GM19324 (cell line): Measurements from ENCODE around the gene CLMP.

Experiments used
- ATAC-seq: cut with Tn5 transposase; IDR thresholded peaks from one replicate; pipeline ENCODE4 v1.9.1; 2021; ENCODE audit warnings: mild to moderate bottlenecking, moderate library complexity; ENCODE audit not compliant: unreplicated experiment, low FRiP score

Gene CLMP

DNA sequence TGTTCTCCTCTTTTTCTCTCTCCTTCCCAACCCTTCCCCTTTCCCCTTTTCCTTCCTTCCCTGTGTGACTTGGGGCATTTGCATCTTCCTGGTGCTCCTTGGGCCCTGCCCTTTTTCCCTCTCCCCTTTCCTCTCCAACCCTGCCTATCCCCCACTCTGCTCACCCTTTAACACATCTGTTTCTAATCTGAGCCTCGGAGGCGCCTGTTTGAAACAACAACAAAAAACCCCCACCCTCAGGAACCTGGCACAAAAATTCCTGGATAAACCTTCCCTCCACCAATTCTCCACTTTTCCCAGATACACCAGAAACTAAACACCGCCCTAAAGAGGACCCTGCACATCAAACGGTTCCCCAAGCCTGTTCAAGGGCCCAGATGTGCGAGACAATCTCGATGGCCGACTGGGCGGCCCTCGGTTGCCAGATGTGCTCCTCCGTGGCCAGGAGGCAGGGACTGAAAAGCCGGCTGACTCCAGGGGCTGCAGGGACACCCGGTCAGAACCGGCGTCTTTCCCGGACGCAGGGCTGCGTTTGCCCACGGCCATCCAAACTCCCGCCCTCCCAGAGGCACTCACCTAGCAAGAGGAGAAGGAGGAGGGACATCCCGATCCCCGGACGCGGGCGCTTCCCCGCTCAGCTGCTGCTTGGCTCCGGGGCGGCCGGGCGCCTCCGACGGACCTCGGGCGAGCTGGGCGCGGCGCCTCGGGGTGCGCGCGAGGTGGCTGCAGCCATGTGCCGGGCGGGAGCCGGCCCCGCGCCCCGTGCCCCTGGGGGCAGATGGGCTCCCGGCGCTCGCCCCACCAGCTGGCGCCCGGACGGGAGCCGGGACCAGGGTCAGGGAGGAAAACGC lies 486 bp downstream of the CLMP start:
- no peak for ATAC-seq

DNA sequence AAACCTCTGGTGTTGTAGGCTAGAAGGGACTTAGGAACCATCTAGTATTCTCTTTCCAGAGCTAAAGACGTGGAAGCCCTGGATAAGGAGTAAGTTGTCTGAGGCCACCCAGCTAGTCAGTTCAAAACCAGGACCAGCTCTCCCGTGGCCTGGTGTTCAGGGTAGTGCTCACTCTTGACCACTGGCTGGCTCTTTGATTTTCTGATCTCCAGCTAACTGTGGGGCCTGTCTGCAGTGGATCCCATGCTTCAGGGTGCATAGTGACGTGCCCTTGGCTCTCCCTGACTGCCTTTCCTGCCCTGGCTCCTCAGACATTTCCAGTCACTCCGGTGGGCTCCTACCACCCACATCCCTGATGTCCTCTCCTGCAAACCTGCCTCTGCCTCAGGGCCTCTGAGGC lies 1.3 kb downstream of the CLMP start:
- no peak for ATAC-seq

DNA sequence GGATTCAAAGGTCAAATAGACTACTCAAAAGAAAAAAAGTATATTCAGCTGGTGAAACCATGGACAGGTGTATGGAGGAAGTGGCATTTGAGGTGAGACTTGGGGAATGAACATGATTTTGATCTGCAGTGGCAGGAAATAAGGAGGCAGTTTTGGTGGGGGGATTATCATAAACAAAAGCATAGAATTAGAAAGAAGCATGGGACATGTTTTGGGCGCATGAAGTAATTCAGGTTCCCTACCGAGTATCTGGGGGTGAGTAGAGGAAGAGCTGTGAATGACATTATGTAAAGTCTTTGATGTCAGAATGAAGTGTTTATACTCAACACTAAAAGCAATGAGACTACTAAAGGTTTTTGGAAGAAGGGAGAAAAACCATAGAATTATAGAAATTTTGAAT lies 3.1 kb downstream of the CLMP start:
- no peak for ATAC-seq

DNA sequence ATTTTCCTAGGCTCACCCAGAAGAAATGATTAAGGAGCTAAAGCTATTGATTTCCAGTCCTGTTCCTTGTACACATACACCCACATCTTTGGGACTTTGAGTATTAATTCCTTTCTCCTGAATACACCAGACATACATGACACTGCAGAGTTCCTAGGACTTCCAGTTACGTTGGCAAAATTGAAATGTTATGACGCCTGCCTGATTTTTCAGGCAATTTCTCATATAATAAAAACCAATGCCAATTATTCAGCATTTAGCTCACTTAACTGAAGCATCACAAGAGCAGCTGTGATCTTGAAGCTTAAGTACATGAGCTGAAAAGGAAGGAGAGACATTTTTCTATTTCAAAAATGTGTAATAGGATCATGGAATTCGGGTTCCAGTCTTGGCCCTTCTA lies 4.5 kb downstream of the CLMP start:
- ATAC-seq: no peak

DNA sequence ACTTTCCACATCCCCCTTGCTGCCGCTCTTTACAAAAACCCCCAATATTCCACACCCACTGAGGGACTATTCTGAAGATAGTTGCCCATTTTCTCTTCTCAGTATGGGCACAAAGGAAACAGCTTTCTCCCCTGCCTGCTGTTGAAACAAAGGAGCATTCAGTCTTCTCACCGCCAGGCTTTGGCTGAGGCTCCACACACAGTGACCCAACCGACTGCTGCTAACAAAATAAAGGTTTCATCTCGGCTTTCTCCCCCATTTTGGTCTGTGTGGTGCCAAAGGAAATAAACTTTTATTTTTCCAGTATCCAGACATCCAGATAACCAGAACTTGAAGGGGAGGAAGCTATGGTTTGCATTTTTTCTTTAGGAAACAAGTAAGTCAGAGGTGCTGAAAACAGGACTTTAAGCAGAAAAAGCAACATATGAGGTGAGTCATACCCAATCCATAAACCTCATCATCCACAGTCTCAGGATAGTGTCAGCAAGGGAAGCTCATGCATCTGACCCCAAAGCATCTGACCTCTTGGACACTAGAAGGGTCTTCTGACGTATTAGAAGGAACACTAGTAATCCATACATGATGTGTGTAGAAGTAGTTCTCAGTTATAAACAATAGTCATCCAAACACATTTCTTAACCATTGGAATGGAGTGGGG lies 6.4 kb downstream of the CLMP start:
- no peak for ATAC-seq

DNA sequence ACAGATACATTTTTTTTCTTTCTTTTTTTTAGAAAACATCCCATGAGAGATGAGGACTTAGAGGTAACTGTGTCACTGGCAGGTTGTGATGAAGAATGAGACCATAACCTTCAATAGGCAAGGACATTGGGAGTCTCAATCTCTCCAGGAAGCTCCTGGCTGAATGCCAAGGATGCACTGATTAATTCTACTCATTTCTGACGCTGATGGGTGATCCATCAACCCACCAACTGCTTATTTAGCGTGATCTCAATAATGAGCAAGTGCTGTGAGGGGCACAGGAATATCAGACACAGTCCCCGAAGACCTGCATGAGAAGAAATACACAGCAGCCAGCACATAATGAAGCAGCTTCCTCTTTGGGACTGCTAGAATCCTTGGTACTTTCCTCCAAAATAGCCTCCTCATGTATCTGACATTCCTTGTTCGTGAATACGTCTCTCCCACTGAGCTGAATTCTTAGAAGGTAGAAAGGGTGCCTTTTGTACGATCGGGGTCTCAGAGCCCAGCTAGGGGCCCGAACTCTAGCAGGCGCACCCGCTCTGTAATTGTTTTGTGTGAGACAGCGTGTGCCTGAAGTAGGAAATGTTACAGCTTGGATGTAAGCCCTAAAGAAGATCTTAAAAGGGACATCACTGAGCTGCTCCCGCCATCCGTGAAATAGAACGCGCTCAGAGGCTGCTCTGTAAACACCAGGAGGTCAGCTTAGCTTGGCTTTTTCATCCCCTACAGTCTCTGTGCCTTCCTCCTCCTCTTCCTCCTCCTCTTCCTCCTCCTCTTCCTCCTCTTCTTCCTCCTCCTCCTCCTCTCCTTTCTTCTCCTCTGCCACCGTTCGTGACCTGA lies 7.2 kb downstream of the CLMP start:
- ATAC-seq: no peak

DNA sequence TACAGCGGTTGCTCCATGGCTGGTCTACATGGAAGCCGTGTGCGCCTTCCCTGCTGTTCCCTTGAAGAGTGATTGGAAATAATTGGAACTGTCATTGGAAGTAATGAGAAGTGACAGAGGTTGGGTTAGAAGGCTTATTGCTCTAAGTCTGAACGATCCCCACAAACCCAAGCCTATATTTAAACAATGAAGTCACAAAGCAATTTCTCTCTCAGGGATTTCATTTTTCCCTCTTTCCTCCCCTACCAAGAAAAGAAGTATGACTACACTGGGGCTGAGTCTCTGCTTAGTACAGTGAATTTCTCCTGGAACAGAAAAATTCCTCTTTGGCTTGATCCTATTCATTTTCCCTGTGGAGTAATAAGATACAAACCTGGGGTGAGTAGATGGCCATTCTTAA lies 7.8 kb downstream of the CLMP start:
- no peak for ATAC-seq

DNA sequence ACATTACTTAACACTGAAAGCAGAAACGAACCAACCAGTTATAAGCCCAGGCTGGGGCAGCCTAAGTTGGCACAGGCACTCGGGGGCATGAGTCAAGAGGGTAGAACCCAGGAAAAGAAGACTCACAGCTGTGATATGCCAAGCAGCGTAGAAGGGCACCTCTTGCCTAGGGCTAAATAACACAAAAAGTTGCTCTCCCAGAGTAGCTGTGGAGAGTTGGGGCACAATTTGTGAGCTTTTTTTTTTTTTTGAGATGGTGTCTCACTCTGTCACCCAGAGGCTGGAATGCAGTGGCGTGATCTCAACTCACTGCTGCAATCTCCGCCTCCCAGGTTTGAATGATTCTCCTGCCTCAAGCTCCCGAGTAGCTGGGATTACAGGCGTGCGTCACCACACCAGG lies 8.8 kb downstream of the CLMP start:
- ATAC-seq: no peak

DNA sequence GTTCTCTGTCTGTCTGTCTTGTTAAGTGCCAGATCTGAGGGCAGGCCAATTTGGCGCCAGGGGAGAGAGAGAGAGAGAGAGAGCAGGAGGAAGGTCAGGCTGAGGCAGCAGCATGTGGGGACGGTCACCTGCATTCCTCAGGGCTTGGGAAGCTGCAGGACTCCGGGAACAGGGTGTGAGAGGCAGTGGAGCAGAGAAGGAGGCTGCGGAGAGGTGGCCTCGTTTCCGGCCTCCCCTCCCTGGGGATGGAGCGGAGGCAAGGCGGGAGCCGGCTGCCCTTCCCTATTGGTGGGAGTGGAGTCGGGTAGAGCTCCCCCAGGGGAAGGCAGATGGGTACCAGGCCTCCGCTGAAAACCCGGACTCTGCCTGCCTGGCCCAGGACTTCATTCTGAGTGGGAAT lies 9.7 kb downstream of the CLMP start:
- ATAC-seq: no peak

DNA sequence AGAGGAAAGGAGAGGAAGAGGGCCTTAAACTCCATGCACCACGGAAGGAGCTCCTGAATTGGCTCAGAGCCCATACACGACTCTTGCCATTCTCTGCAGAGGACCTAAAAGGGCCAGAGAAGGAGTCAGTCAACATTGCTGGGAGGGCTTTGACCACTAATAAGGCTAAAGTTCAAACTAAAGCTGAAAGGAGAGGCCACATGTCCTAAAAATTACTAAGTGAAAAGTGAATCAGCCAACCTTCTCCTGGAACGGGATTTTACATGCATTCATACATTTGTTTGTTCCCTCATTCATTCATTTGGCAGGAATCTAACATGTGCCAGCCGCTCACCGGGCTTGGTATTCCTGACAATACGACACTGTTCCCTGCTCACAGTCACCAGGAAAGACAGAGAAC lies 10.5 kb downstream of the CLMP start:
- no peak for ATAC-seq

DNA sequence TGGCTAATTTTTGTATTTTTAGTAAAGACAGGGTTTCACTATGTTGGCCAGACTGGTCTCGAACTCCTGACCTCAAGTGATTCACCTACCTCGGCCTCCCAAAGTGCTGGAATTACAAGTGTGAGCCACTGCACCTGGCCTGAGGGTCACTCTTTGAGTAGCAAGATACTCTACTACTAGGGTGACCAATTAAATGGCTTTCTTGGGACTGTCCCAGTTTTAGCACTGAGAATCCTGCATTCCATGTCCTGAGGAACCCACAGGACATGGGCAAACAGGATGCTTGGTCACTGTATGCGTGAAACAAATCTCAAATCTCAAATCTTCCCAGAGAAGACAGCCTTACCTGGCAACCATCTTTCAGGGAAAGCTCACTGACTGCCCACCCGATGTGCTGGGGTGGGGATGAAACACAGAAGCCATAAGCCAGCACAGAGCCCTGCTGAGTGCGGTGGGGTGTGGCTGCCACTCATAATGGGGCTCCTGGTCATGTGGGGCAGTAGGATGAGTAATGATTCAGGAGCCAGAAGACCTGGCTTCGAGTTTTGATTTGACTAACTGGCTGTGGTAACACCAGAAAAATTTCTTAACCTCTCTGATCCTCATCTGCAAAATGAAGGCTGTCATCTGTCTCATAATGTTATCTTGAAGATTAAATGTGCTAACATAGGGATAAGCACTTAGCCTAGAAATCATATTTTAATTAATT lies 11.5 kb downstream of the CLMP start:
- ATAC-seq: no peak

DNA sequence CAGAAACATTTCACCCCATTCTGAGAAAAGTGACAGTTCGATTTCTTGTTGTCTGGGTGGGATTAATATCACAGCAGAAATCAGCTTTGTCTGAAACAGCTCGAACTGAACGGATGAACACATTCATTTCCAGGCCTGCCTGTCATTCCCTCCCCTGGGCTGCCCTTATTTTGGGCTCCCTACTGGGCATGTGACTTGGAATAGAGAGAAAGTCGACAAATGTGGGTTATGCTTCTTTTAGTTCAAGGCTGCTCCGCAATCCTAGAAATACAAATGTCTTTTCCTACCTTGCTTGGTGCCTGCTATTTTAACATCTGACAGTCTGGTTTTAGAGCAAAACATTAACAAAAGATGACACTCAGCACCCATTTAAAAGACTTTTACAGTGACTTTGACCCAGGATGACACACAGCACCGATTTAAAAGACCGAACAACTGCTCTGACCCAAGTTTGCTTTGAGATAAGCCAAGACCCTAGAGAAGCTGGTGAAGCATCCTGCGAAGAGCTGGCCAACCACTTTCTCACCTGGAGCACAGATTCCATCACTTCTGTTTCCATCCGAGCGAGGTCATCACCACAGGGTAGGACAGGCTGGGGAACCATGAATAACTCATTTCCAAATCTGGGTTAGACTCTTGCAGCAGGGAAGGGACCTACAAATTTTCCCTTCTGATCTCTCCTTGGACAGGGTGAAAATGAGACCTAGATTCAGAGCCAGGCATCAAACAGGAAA lies 13.1 kb downstream of the CLMP start:
- ATAC-seq: no peak

DNA sequence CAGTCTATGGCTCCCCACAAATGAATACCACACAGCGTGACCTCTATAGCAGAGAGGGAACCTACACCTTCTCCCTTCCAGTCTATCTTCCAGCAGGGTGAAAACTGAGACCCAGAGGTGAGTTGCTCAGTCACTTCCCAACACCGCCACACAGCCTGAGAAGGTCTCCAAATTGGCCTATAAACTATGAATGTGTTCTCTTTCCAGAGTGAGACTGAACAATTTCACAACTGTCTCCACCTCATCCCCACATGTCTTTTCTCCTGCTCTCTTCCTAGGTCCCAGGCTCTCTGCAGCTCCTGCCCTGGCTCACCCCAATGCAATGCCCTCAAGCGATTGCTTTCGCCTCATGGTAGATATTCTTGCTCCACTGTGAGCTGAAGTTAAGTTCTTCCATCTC lies 14.0 kb downstream of the CLMP start:
- no peak for ATAC-seq

DNA sequence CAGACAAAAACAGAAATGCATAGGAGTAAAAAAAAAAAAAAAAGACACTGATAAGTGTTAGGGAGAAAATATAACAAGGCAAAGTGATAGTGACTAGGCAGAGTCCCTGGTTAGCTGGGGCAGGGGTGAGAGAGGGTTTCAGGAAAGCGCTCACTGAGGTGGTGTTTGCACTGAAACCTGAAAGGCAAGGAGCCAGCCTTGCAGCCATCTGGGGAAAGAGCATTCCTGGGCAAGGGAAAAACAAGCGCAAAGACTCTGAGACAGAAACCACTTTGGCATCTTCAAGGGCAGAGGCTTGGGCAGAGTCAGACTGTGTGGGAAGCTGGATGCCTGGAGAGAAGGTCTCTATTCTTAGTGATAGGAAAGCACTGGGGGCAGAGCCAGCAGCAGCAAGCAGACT lies 14.5 kb downstream of the CLMP start:
- no peak for ATAC-seq

DNA sequence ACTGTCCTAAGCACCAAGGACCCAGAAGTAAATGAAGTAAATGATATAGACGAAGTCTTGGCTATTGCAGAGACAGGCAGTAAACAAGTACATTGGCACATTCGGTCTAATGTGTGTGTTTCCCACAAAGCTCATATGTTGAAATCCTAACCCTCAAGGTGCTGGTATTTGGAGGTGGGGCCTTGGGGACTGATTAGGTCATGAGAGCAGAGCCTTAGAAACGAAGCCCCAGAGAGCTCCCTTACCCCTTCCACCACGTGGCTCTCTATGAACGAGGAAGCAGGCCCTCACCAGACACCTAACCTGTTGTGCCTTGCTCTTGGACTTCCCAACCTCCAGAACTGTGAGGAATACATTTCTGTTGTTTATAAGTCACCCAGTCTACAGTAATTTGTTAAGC lies 14.9 kb downstream of the CLMP start:
- no peak for ATAC-seq

DNA sequence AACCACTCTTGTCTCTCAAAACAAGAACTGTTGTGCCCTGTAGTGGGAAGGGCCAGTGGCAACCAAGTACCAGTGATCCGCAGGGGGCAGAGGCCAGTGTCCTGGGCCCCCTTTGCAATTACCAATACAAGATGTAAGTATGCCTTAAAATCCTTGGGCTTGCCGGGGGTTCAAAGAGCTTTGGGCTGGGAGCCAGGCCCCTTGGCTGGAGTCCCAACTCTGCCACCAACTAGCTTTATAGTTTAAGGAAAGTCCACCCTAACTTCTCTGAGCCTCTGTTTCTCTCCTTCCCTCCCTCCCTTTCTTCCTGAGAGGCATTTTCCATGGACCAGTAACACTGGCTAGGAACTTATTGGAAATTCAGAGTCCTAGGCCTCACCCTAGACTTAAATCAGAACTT lies 15.5 kb downstream of the CLMP start:
- ATAC-seq: no peak

DNA sequence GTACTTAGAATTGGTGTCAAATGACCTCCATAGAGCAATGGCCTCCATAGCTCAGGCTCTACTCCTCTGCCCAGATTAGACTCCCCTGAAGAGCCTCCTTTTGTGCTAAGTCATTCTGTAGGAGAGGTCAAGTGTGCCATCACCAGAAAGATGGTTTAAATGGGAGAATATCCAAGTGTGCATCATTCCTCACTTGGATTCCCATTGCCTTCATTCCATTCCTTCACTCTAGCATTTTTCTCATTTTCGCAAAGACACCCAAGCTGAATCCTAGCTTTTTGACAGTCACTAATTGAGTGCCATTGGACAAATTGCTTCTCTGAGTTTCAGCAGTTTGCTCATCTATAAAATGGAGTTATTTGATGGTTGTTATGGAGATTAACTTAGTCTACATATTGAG lies 16.9 kb downstream of the CLMP start:
- ATAC-seq: no peak

DNA sequence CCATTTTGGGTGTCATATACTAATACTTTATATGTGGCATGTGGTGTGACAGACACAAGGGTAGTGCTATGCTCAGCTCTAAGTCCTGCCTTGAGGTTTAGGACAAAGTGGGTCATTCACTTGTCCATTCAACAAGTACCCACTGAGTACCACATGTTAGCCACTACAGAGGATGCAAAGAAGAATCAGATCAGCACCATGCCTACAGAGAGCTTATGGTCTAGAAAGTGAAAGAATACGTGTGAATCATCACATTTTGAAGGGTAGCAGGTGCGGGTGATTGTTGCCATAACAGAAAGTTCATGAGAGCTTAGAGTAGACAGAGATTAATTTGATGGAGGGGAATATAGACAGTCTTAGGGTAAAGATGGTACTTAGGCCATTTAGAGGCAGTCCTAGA lies 18.3 kb downstream of the CLMP start:
- no peak for ATAC-seq

DNA sequence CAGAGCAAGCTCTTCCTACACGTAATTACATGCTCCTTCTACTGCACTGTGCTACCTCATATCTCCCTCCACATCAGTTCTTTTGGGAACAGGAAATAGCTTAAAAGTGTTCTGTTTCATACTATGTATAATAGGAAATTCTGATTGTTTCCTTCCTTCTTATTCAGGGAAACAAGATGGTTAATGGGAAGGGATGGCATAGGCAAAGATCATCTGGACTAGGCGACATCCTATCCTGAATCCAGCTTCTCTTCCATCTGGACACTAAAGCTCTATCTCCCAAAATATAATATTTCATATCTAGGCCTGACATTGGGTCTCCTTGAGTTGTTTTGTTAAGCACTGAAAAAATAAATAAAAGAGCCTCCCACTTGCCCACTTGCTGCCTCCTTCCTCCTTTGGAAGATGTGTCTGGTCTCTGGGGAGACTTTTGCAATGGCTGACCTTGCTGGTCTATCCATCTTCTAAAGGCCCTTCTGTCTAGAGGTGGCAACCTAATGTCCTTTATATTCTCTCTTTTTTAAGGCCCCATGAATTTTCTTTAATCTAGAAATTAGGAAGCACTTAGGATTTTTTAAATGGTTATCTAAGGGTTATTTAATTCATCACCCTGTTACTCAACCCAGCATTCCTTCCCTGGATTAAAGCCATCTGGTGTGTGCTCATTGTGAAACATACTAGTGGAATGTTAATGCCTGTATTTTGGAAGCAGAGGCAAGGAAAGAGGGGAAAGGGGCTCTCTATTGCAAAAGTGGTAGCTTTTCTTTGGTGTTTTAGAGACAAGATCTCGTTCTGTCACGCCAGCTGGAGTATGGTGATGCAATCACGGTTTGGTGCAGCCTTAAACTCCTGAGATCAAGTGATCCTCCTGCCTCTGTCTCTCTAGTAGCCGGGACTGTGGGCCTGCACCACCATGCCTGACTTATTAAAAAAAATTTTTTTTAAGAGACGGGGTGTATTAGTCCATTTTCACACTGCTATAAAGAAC lies 20.6 kb downstream of the CLMP start:
- no peak for ATAC-seq
